Nephron progenitor cell (in vitro differentiated cells): ENCODE measurements around the gene LHX5.
"Not testable (repeated sequence)": the region's sequence is repeated elsewhere in the genome, so short reads cannot be mapped to it uniquely, and the experiment has no call there.

Experiments used
- DNase-seq: peaks from one replicate; pipeline ENCODE4 v3.0.0; 2021
- H3K27ac Mint-ChIP-seq: 2 replicates; pipeline ENCODE4 v1.8.0; 2021; ENCODE audit warnings: mild to moderate bottlenecking, moderate library complexity, mixed read lengths
- H3K27me3 Mint-ChIP-seq: 2 replicates; pipeline ENCODE4 v1.8.0; 2021; ENCODE audit warnings: mild to moderate bottlenecking, low read depth, mixed read lengths; ENCODE audit not compliant: poor library complexity
- H3K36me3 Mint-ChIP-seq: 2 replicates; pipeline ENCODE4 v1.8.0; 2021; ENCODE audit warnings: low read depth, mixed read lengths
- H3K4me1 Mint-ChIP-seq: 2 replicates; pipeline ENCODE4 v1.8.0; 2021; ENCODE audit warnings: mixed read lengths
- H3K4me3 Mint-ChIP-seq: 2 replicates; pipeline ENCODE4 v1.8.0; 2021; ENCODE audit warnings: mild to moderate bottlenecking, moderate library complexity, mixed read lengths
- H3K9me3 Mint-ChIP-seq: 2 replicates; pipeline ENCODE4 v1.8.0; 2021; ENCODE audit warnings: mild to moderate bottlenecking, moderate library complexity, mixed read lengths
- CTCF ChIP-seq: fragments of 200-600 bp; sonication (generic); IDR thresholded peaks from 2 replicates; pipeline ENCODE4 v1.5.0; 2021; ENCODE audit warnings: antibody characterized with exemption

The LHX5 gene

GRCh38 chr12:113497693-113498092, 26.0 kb upstream of the LHX5 start:
- no peaks in the 10 kb centered on the region for H3K36me3 Mint-ChIP-seq
- no peak for DNase-seq
- H3K27me3 Mint-ChIP-seq: peaks cover 56% of the 10 kb centered on the region
- no peak overlapping the region for H3K27ac Mint-ChIP-seq
- TF ChIP-seq CTCF: no peak
- H3K9me3 Mint-ChIP-seq: peaks cover 8% of the 10 kb centered on the region
- H3K4me1 Mint-ChIP-seq: peaks cover 8% of the 10 kb centered on the region
- no peak overlapping the region for H3K4me3 Mint-ChIP-seq

GRCh38 chr12:113495941-113496340, 24.3 kb upstream of the LHX5 start:
- H3K9me3 Mint-ChIP-seq: peaks cover 12% of the 10 kb centered on the region
- not testable (repeated sequence) for H3K36me3 Mint-ChIP-seq, DNase-seq, H3K4me1 Mint-ChIP-seq, H3K27ac Mint-ChIP-seq, H3K4me3 Mint-ChIP-seq
- peaks cover 50% of the 10 kb centered on the region for H3K27me3 Mint-ChIP-seq

- Mint-ChIP-seq H3K27ac (no peak overlapping the region), H3K4me1 (no peaks in the 10 kb centered on the region), H3K36me3 (no peaks in the 10 kb centered on the region), H3K27me3 (peaks cover 87% of the 10 kb centered on the region), H3K9me3 (peaks cover 15% of the 10 kb centered on the region), H3K4me3 (no peak overlapping the region)
- DNase-seq: no peak
- no peak for TF ChIP-seq CTCF
Observed at GRCh38 chr12:113488322-113488721, 16.7 kb upstream of the LHX5 start.

- Mint-ChIP-seq H3K4me3 (no peak overlapping the region), H3K9me3 (peaks cover 10% of the 10 kb centered on the region), H3K4me1 (no peaks in the 10 kb centered on the region), H3K36me3 (no peaks in the 10 kb centered on the region), H3K27ac (no peak overlapping the region), H3K27me3 (peaks cover 91% of the 10 kb centered on the region)
- TF ChIP-seq CTCF: no peak
- no peak for DNase-seq
Observed at GRCh38 chr12:113486722-113487121, 15.1 kb upstream of the LHX5 start.

GRCh38 chr12:113485330-113485729, 13.7 kb upstream of the LHX5 start:
- H3K9me3 Mint-ChIP-seq: no peaks in the 10 kb centered on the region
- no peak for TF ChIP-seq CTCF
- H3K4me3 Mint-ChIP-seq: no peak overlapping the region
- H3K27me3 Mint-ChIP-seq: peaks cover 93% of the 10 kb centered on the region
- H3K36me3 Mint-ChIP-seq: no peaks in the 10 kb centered on the region
- no peaks in the 10 kb centered on the region for H3K4me1 Mint-ChIP-seq
- no peak overlapping the region for H3K27ac Mint-ChIP-seq
- DNase-seq: no peak

GRCh38 chr12:113482334-113482733, 10.7 kb upstream of the LHX5 start:
- H3K9me3 Mint-ChIP-seq: no peaks in the 10 kb centered on the region
- H3K4me1 Mint-ChIP-seq: peaks cover 11% of the 10 kb centered on the region
- DNase-seq: no peak
- no peak overlapping the region for H3K4me3 Mint-ChIP-seq
- TF ChIP-seq CTCF: no peak
- H3K36me3 Mint-ChIP-seq: no peaks in the 10 kb centered on the region
- peaks cover 100% of the 10 kb centered on the region for H3K27me3 Mint-ChIP-seq
- no peak overlapping the region for H3K27ac Mint-ChIP-seq
